ENCODE measurements around the gene MT1G.

Gene MT1G

GRCh38 chr16:56689171-56689570, 21.3 kb upstream of the MT1G start:
- POLR2A ChIA-PET: no interaction called here
- CTCF ChIA-PET: interaction anchor here (1.2 to 2.6 kb wide), 3 partner anchors 12 to 112 kb away, joined by 3 to 20 read pairs (median 4); no protein-coding TSS in a partner anchor
- H3K4me3 ChIP-seq (ENCODE audit: low read depth, low read length): no peak overlapping the region
- no peak for TF ChIP-seq CTCF (IDR thresholded peaks at IDR 0.05; ENCODE audit: insufficient read depth, low read length, missing control alignments)
- no peak for DNase-seq (ENCODE audit: low read depth, low spot score)

GRCh38 chr16:56688762-56689161, 20.9 kb upstream of the MT1G start:
- TF ChIP-seq CTCF (IDR thresholded peaks at IDR 0.05; ENCODE audit: insufficient read depth, low read length, missing control alignments): no peak
- no peak overlapping the region for H3K4me3 ChIP-seq (ENCODE audit: low read depth, low read length)
- ChIA-PET CTCF (interaction anchor here (1.2 to 2.6 kb wide), 3 partner anchors 13 to 111 kb away, joined by 3 to 20 read pairs (median 4); no protein-coding TSS in a partner anchor), POLR2A (no interaction called here)
- no peak for DNase-seq (ENCODE audit: low read depth, low spot score)

- TF ChIP-seq CTCF (IDR thresholded peaks at IDR 0.05; ENCODE audit: insufficient read depth, low read length, missing control alignments): no peak
- POLR2A ChIA-PET: no interaction called here
- CTCF ChIA-PET: no interaction called here
Observed at GRCh38 chr16:56686758-56687157, 18.9 kb upstream of the MT1G start.

GRCh38 chr16:56684926-56685590, 17.2 kb upstream of the MT1G start:
- no peak for DNase-seq (ENCODE audit: low read depth, low spot score)
- no peak for TF ChIP-seq CTCF (IDR thresholded peaks at IDR 0.05; ENCODE audit: insufficient read depth, low read length, missing control alignments)
- ChIA-PET POLR2A (interaction anchor here (4.6 kb wide), 1 partner anchor 59 kb away, joined by 25 read pairs; the partner anchor contains the start of gene MT1E), CTCF (interaction anchor here (0.9 to 4.2 kb wide), 4 partner anchors 13 to 171 kb away, joined by 3 to 32 read pairs (median 4); no protein-coding TSS in a partner anchor)
- no peak overlapping the region for H3K4me3 ChIP-seq (ENCODE audit: low read depth, low read length)

More at GRCh38 chr16:56686758-56687157, 18.9 kb upstream of the MT1G start:
- no peak overlapping the region for H3K4me3 ChIP-seq (ENCODE audit: low read depth, low read length)
- DNase-seq (ENCODE audit: low read depth, low spot score): no peak

GRCh38 chr16:56684256-56684925, 16.5 kb upstream of the MT1G start:
- no peak for DNase-seq (ENCODE audit: low read depth, low spot score)
- TF ChIP-seq CTCF (IDR thresholded peaks at IDR 0.05; ENCODE audit: insufficient read depth, low read length, missing control alignments): no peak
- no peak overlapping the region for H3K4me3 ChIP-seq (ENCODE audit: low read depth, low read length)
- CTCF ChIA-PET: interaction anchor here (0.9 to 4.2 kb wide), 5 partner anchors 8 to 170 kb away, joined by 3 to 32 read pairs (median 3); no protein-coding TSS in a partner anchor
- POLR2A ChIA-PET: interaction anchor here (2.0 to 4.6 kb wide), 2 partner anchors 14 to 58 kb away, joined by 4 to 25 read pairs; partner anchors contain the start of gene MT1E

Measured in AG04449 (cell line).